ENCODE measurements around the gene CECR2.

GRCh38 chr22:17562906-17563870 lies 193.9 kb downstream of the CECR2 start, which contains the start of gene SLC25A18:
- no peak for TF ChIP-seq POLR2AphosphoS5 (IDR thresholded peaks at IDR 0.05; ENCODE audit: borderline replicate concordance, low read depth, low read length)
- no peak for TF ChIP-seq EZH2 (IDR thresholded peaks at IDR 0.05)

Data from SK-N-MC (cell line).